ENCODE results near the gene PRPF19. TPM values are rescaled to one million over a fixed set of nuclear protein-coding genes. Genes with fewer than 3 reads are reported as not detected.

Gene PRPF19
- total RNA-seq, 1 experiment from 2014 or later, result 79.3 TPM

- in situ Hi-C loops (cut with HindIII; ENCODE audit: low pct_unique_long_range_greater_than_20kb, low sequenced_read_pairs), result no loop called here
- no peak for DNase-seq (ENCODE audit: low read depth)
These were observed 63.5 kb downstream of the PRPF19 start for GRCh38 chr11:60842668-60843600.

DNA sequence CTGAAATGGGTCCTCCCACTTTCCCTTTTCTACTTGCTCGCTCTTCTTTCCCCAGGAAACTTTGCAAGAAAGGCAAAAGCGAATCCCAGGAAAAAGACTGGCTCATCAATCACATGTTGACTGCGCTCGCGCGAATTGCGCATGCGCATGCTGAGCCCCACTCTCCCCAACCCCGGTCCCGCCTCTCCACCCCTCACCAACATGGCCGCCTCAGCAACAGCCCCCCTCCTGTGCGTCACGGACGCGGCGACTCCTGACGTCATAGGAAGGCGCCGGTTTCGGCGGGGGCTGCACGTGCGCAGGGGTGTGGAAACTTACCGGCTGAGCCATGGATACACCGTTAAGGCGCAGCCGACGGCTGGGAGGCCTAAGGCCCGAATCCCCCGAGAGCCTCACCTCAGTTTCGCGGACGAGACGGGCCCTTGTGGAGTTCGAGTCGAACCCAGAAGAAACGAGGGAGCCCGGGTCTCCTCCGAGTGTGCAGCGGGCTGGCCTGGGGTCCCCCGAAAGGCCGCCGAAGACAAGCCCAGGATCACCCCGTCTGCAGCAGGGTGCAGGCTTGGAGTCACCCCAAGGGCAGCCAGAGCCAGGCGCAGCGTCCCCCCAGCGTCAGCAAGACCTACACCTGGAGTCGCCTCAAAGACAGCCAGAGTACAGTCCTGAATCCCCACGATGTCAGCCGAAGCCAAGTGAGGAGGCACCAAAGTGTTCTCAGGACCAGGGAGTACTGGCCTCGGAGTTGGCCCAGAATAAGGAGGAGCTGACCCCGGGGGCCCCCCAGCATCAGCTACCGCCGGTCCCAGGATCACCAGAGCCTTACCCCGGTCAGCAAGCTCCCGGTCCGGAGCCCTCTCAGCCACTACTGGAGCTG, 64.4 kb downstream of the PRPF19 start, which contains the start of gene CCDC86:
Gene CCDC86, plus strand, starts transcription at position 317 of the 871 bp plus-strand sequence. Its CDS starts 12 bp downstream, at position 329.
- in situ Hi-C loops (cut with HindIII; ENCODE audit: low pct_unique_long_range_greater_than_20kb, low sequenced_read_pairs), result no loop called here
- peak; percentile 90 for DNase-seq (ENCODE audit: low read depth)

Other genes with a start within 250 kb of the PRPF19 start
- not detected in 2 replicates for gene MS4A8, start 207.0 kb downstream of the PRPF19 start, total RNA-seq (2014; rRNA removed; shearing (Covaris generic); ENCODE audit: low replicate concordance)
- not detected in 2 replicates for gene MS4A18, start 181.9 kb downstream of the PRPF19 start, total RNA-seq (2014; rRNA removed; shearing (Covaris generic); ENCODE audit: low replicate concordance)
- gene MS4A15, start 149.7 kb downstream of the PRPF19 start, total RNA-seq (2014; rRNA removed; shearing (Covaris generic); ENCODE audit: low replicate concordance), result not detected in 2 replicates
- gene MS4A10, start 121.3 kb downstream of the PRPF19 start, total RNA-seq (2014; rRNA removed; shearing (Covaris generic); ENCODE audit: low replicate concordance), result not detected in 2 replicates
- gene CCDC86, start 64.5 kb downstream of the PRPF19 start, total RNA-seq (2014; rRNA removed; shearing (Covaris generic); ENCODE audit: low replicate concordance), result 6.7 and 7.3 TPM in 2 replicates
- gene PTGDR2, start 50.6 kb downstream of the PRPF19 start, total RNA-seq (2014; rRNA removed; shearing (Covaris generic); ENCODE audit: low replicate concordance), result not detected in 2 replicates
- gene ZP1, start 39.0 kb downstream of the PRPF19 start, total RNA-seq (2014; rRNA removed; shearing (Covaris generic); ENCODE audit: low replicate concordance), result not detected in 2 replicates
- gene TMEM109, start 7.6 kb upstream of the PRPF19 start, total RNA-seq (2014; rRNA removed; shearing (Covaris generic); ENCODE audit: low replicate concordance), result 10.2 and 18.2 TPM in 2 replicates
- 33.6 and 36.7 TPM in 2 replicates for gene TMEM132A, start 17.9 kb upstream of the PRPF19 start, total RNA-seq (2014; rRNA removed; shearing (Covaris generic); ENCODE audit: low replicate concordance)
- gene SLC15A3, start 45.6 kb upstream of the PRPF19 start, total RNA-seq (2014; rRNA removed; shearing (Covaris generic); ENCODE audit: low replicate concordance), result not detected in 2 replicates
- gene CD6, start 65.1 kb upstream of the PRPF19 start, total RNA-seq (2014; rRNA removed; shearing (Covaris generic); ENCODE audit: low replicate concordance), result not detected in 2 replicates
- gene CD5, start 195.9 kb upstream of the PRPF19 start, total RNA-seq (2014; rRNA removed; shearing (Covaris generic); ENCODE audit: low replicate concordance), result not detected in 2 replicates